K562 (cell line): Measurements from ENCODE around the gene SEMA5A. TPM values are rescaled to one million over a fixed set of nuclear protein-coding genes. Genes with fewer than 3 reads are reported as not detected.

Source experiments
- HBP1 ChIP-seq: fragments of 450-650 bp; formaldehyde crosslinking; IDR thresholded peaks from 2 replicates; pipeline ENCODE4 v1.4.0; 2022; ENCODE audit warnings: missing genetic modification characterization
- ILK ChIP-seq: fragments of 450-650 bp; IDR thresholded peaks from 2 replicates; pipeline ENCODE4 v1.6.1; 2016; ENCODE audit warnings: missing genetic modification characterization, low read depth, mild to moderate bottlenecking, missing compliant biosample characterization, moderate library complexity, borderline replicate concordance
- KDM4B ChIP-seq, 2 experiments: fragments of 450-650 bp in 1 of 2; sonication (generic) in 1 of 2; IDR thresholded peaks; 2 replicates each; pipeline ENCODE4 v1.6.1; 2016 to 2017; ENCODE audit warnings: borderline replicate concordance in 2 of 2, antibody characterized with exemption in 1 of 2, low read depth in 1 of 2, mild to moderate bottlenecking in 1 of 2
- MAFF ChIP-seq: IDR thresholded peaks from 2 replicates; pipeline ENCODE4 v1.6.1; 2012; ENCODE audit warnings: low read length, improper control_type of control experiment
- THAP12 ChIP-seq: fragments of 250-450 bp; sonication (Bioruptor Pico); IDR thresholded peaks from 2 replicates; pipeline ENCODE4 v1.9.0; 2021; ENCODE audit warnings: mild to moderate bottlenecking, inconsistent platforms
- ZNF165 ChIP-seq: fragments of 250-450 bp; sonication (Bioruptor Pico); IDR thresholded peaks from 2 replicates; pipeline ENCODE4 v1.4.0; 2020; ENCODE audit warnings: borderline replicate concordance
- polyA plus RNA-seq, 8 experiments: library from polyadenylated mRNA; depleted of rRNA in 4 of 8; stranded (reverse) in 5 of 8; unstranded in 3 of 8; fragments of >200 nt; fragmentation: Nextera tagmentation in 2 of 8; fragmentation: Illumina TruSeq in 1 of 8; extraction: Ambion mirVana in 2 of 8; extraction: Trizol in 1 of 8; gene quantifications; 2 replicates each; pipeline versions ENCODE4 v1.2.1 to v1.2.3, GENCODE V29; 2011 to 2014; ENCODE audit warnings: inconsistent platforms in 1 of 8, missing spikeins in 1 of 8
- total RNA-seq, 7 experiments: library from RNA; depleted of rRNA in 6 of 7; stranded (reverse); fragments of >200 nt in 6 of 7; fragmentation: Illumina TruSeq in 2 of 7; extraction: Trizol in 2 of 7; gene quantifications; 2 replicates each; pipeline versions ENCODE4 v1.2.1 to v1.2.3, GENCODE V29; 2011 to 2021; ENCODE audit warnings: low replicate concordance in 1 of 7

Gene SEMA5A
- total and polyA plus RNA-seq, 9 of the 15 experiments (the other 6 are each of a cell fraction or from before 2014, with no cell fraction given), result 0.02 TPM; not detected in 8

DNA sequence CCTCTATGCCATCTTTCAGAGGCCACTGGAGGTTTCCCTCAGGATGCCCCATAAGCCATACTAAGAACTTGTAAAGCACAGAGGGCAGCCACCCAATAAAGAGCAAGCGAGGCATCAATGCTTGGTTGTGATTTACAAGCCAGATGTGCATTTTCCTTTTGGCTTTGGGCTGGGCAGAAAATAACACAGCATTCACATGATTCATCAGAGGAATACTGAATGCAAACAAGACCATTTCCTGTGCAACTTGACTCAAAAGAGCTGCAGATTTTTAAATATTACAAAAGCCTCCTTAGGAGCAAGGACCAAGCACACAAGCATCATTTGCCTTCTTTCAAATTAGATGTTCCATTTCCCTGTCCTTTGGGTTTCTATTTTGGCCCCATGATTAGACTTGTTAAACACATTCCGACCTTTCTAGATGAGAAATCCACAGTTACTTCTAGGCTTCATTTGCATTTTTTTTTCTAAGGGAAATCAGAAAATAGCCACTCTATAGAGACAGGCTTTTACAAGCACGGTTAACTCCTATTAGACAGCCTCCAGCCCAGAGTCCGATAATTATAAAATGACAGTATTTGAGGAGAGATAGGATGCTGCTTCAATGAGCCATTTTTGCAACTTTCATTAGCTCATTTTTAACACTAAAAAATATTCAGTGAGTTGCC, 207.8 kb downstream of the SEMA5A start (continued):
- TF ChIP-seq THAP12 (no peak), KDM4B (IDR thresholded peaks at IDR 0.05; ENCODE audit: borderline replicate concordance in 2 of 2, low read depth in 1 of 2) (no peak), MAFF (no peak), HBP1 (CRISPR knock-in tag) (no peak), ILK (tag) (no peak), ZNF165 (CRISPR knock-in tag) (no peak)
- TF ChIP-seq, all 486 proteins: peak for 0
